GM23338 (cell line): ENCODE data around the gene GCK. TPM values are rescaled to one million over a fixed set of nuclear protein-coding genes. Genes with fewer than 3 reads are reported as not detected.
A peak's percentile ranks its signal among the peaks of the same experiment; 100 is the strongest.

Source experiments
- ATAC-seq: fragments of 200-7000 bp; cut with Tn5 transposase; 3 replicates; pipeline ENCODE4 v1.9.1; 2020
- DNase-seq: peaks from one replicate; pipeline ENCODE4 v3.0.0-alpha.2; 2015; ENCODE audit warnings: low spot score
- H2AFZ ChIP-seq: fragments of 200-600 bp; sonication (generic); 2 replicates; pipeline ENCODE4 v1.8.0; 2016; ENCODE audit warnings: antibody characterized with exemption, mild to moderate bottlenecking, moderate library complexity
- H3F3A ChIP-seq: fragments of 200-600 bp; sonication (generic); replicated peaks from 2 replicates; pipeline ENCODE4 v1.8.0; 2017; ENCODE audit warnings: antibody characterized with exemption, mixed run types, low read depth
- H3K27ac ChIP-seq: fragments of 200-600 bp; sonication (generic); 2 replicates; pipeline ENCODE4 v1.6.1; 2016; ENCODE audit warnings: low read depth
- H3K27me3 ChIP-seq: fragments of 200-600 bp; sonication (generic); 2 replicates; pipeline ENCODE4 v1.8.0; 2016; ENCODE audit warnings: mild to moderate bottlenecking, mixed run types, moderate library complexity; ENCODE audit not compliant: insufficient read depth
- H3K36me3 ChIP-seq: fragments of 200-600 bp; sonication (generic); 2 replicates; pipeline ENCODE4 v1.8.0; 2016; ENCODE audit warnings: mild to moderate bottlenecking; ENCODE audit not compliant: insufficient read depth
- H3K4me1 ChIP-seq: fragments of 200-600 bp; sonication (generic); 2 replicates; pipeline ENCODE4 v1.8.0; 2016; ENCODE audit warnings: mild to moderate bottlenecking, moderate library complexity; ENCODE audit not compliant: insufficient read depth
- H3K4me2 ChIP-seq: fragments of 200-600 bp; sonication (generic); 2 replicates; pipeline ENCODE4 v1.7.1; 2017; ENCODE audit warnings: mixed run types
- H3K4me3 ChIP-seq: fragments of 200-600 bp; sonication (generic); 2 replicates; pipeline ENCODE4 v1.6.1; 2016; ENCODE audit warnings: mixed run types
- H3K79me2 ChIP-seq: fragments of 200-600 bp; sonication (generic); replicated peaks from 2 replicates; pipeline ENCODE4 v1.8.0; 2017; ENCODE audit warnings: mild to moderate bottlenecking; ENCODE audit not compliant: insufficient read depth
- H3K9me2 ChIP-seq: fragments of 200-600 bp; sonication (generic); 2 replicates; pipeline ENCODE4 v1.8.0; 2017; ENCODE audit not compliant: insufficient read depth
- H4K20me1 ChIP-seq: fragments of 200-600 bp; sonication (generic); replicated peaks from 2 replicates; pipeline ENCODE4 v1.8.0; 2017; ENCODE audit warnings: mild to moderate bottlenecking; ENCODE audit not compliant: insufficient read depth
- H3K27ac Mint-ChIP-seq: 2 replicates; pipeline ENCODE4 v1.8.0; 2020; ENCODE audit warnings: inconsistent platforms, mild to moderate bottlenecking, moderate library complexity, mixed read lengths
- H3K27me3 Mint-ChIP-seq: 3 replicates; pipeline ENCODE4 v1.8.0; 2022; ENCODE audit warnings: low read depth, mild to moderate bottlenecking, moderate library complexity, mixed read lengths, inconsistent platforms; ENCODE audit not compliant: insufficient read depth, poor library complexity
- H3K36me3 Mint-ChIP-seq: 3 replicates; pipeline ENCODE4 v1.8.0; 2021; ENCODE audit warnings: low read depth, mild to moderate bottlenecking, inconsistent platforms, moderate library complexity, mixed read lengths
- H3K4me1 Mint-ChIP-seq: 3 replicates; pipeline ENCODE4 v1.8.0; 2020; ENCODE audit warnings: mild to moderate bottlenecking, inconsistent platforms, mixed read lengths
- H3K4me3 Mint-ChIP-seq: 3 replicates; pipeline ENCODE4 v1.8.0; 2021; ENCODE audit warnings: moderate library complexity, mild to moderate bottlenecking, inconsistent platforms, mixed read lengths
- H3K9me3 Mint-ChIP-seq: 3 replicates; pipeline ENCODE4 v1.8.0; 2020; ENCODE audit warnings: moderate library complexity, mild to moderate bottlenecking, inconsistent platforms, mixed read lengths
- CREB1 ChIP-seq: fragments of 250-450 bp; sonication (Bioruptor Pico); IDR thresholded peaks from 2 replicates; pipeline ENCODE4 v1.5.0; 2020; ENCODE audit warnings: low read depth, mild to moderate bottlenecking, moderate library complexity
- EZH2 ChIP-seq: fragments of 200-600 bp; sonication (generic); IDR thresholded peaks from one replicate; pipeline ENCODE4 v1.8.0; 2017; ENCODE audit warnings: antibody characterized with exemption, mild to moderate bottlenecking, low read depth; ENCODE audit not compliant: unreplicated experiment
- EZH2phosphoT487 ChIP-seq: fragments of 200-600 bp; sonication (generic); IDR thresholded peaks from one replicate; pipeline ENCODE4 v1.8.1; 2018; ENCODE audit warnings: antibody characterized with exemption; ENCODE audit not compliant: unreplicated experiment
- JUNB ChIP-seq: IDR thresholded peaks from one replicate; pipeline ENCODE4 v1.6.1; 2016; ENCODE audit warnings: antibody characterized with exemption; ENCODE audit not compliant: unreplicated experiment
- NANOG ChIP-seq: IDR thresholded peaks from 2 replicates; pipeline ENCODE4 v1.6.1; 2016; ENCODE audit warnings: antibody characterized with exemption, borderline replicate concordance
- POLR2AphosphoS5 ChIP-seq: IDR thresholded peaks from 2 replicates; pipeline ENCODE4 v1.6.1; 2016; ENCODE audit warnings: antibody characterized with exemption, low read depth
- STAT1 ChIP-seq: IDR thresholded peaks from one replicate; pipeline ENCODE4 v1.6.1; 2016; ENCODE audit warnings: antibody characterized with exemption; ENCODE audit not compliant: unreplicated experiment
- ZNF114 ChIP-seq: fragments of 250-450 bp; sonication (Bioruptor Pico); IDR thresholded peaks from 2 replicates; pipeline ENCODE4 v1.5.0; 2020; ENCODE audit warnings: mild to moderate bottlenecking, moderate library complexity
- ZNF331 ChIP-seq: fragments of 250-450 bp; sonication (Bioruptor Pico); IDR thresholded peaks from 2 replicates; pipeline ENCODE4 v1.5.0; 2020; ENCODE audit warnings: low read depth, mild to moderate bottlenecking, moderate library complexity
- polyA plus RNA-seq: library from polyadenylated mRNA; unstranded; fragments of >200 nt; fragmentation: Nextera tagmentation; extraction: Ambion mirVana; gene quantifications from 2 replicates; pipeline ENCODE4 v1.2.1, GENCODE V29; 2016
- total RNA-seq: library from RNA; depleted of rRNA; stranded (reverse); fragments of >200 nt; shearing (Covaris generic); gene quantifications from 2 replicates; pipeline ENCODE4 v1.2.3, GENCODE V29; 2014
- TF ChIP-seq, protein P1 (sequence below): IDR thresholded peaks from 2 replicates; pipeline ENCODE4 v1.6.1; 2016; ENCODE audit warnings: antibody characterized with exemption
- TF ChIP-seq, protein P2 (sequence below), 2 experiments: fragments of 200-600 bp in 1 of 2; sonication (generic) in 1 of 2; conservative IDR thresholded peaks; 2 replicates each; pipeline versions ENCODE4 v1.5.1 to v1.6.1; 2016 to 2017; ENCODE audit warnings: antibody characterized with exemption in 2 of 2, low read depth in 2 of 2, mild to moderate bottlenecking in 2 of 2, moderate library complexity in 1 of 2
- TF ChIP-seq, protein P3 (sequence below): IDR thresholded peaks from one replicate; pipeline ENCODE4 v1.6.1; 2018; ENCODE audit warnings: antibody characterized with exemption; ENCODE audit not compliant: unreplicated experiment
- TF ChIP-seq, protein P4 (sequence below): fragments of 250-450 bp; sonication (Bioruptor Pico); IDR thresholded peaks from 2 replicates; pipeline ENCODE4 v1.5.0; 2020; ENCODE audit warnings: mild to moderate bottlenecking, moderate library complexity

Gene GCK
- total and polyA plus RNA-seq, 2 experiments from 2014 or later = 6.1 to 7.3 TPM

DNA sequence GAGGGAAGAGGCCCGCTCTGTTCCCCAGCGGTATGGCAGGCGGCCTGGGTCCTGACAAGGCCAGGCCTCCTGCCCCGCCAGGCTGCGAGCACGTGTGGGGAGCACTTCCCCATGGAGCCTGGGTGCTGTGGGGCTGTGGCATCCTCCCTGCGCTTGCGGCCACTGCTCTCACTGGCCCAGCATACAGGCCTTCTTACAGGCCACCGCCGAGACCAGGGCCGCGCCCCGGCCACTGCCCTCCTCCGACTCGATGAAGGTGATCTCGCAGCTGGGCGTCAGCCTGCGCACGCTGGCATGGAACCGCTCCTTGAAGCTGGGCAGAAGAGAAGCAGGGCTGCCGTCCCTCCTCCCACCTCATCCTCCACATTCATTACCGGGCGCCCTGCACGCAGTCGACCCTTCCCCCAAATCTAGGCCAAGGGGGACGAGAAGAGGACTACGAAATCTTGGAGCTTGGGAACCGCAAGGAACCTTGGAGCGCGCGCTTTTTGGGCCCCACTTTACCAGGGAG lies 44.2 kb downstream of the GCK start:
- Mint-ChIP-seq H3K36me3 (no peaks in the 10 kb centered on the region), H3K9me3 (no peaks in the 10 kb centered on the region), H3K4me3 (peak overlapping the region; percentile 77), H3K27me3 (peaks cover 34% of the 10 kb centered on the region), H3K27ac (no peak overlapping the region), H3K4me1 (peaks cover 21% of the 10 kb centered on the region)
- no peaks in the 10 kb centered on the region for H4K20me1 ChIP-seq
- H3K9me2 ChIP-seq = no peaks in the 10 kb centered on the region
- ATAC-seq (peak; percentile 5), DNase-seq (no peak)
- H3K4me3 ChIP-seq = peak overlapping the region; percentile 61
- H3F3A ChIP-seq = no peaks in the 10 kb centered on the region
- H3K79me2 ChIP-seq = no peaks in the 10 kb centered on the region
- TF ChIP-seq POLR2AphosphoS5 (no peak), EZH2phosphoT487 (no peak), CREB1 (CRISPR knock-in tag) (no peak), ZNF331 (CRISPR knock-in tag) (no peak), STAT1 (no peak), NANOG (no peak), ZNF114 (CRISPR knock-in tag) (no peak), EZH2 (no peak), JUNB (no peak)
- TF ChIP-seq, protein P1, sequence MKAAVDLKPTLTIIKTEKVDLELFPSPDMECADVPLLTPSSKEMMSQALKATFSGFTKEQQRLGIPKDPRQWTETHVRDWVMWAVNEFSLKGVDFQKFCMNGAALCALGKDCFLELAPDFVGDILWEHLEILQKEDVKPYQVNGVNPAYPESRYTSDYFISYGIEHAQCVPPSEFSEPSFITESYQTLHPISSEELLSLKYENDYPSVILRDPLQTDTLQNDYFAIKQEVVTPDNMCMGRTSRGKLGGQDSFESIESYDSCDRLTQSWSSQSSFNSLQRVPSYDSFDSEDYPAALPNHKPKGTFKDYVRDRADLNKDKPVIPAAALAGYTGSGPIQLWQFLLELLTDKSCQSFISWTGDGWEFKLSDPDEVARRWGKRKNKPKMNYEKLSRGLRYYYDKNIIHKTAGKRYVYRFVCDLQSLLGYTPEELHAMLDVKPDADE = no peak
- TF ChIP-seq, protein P2, sequence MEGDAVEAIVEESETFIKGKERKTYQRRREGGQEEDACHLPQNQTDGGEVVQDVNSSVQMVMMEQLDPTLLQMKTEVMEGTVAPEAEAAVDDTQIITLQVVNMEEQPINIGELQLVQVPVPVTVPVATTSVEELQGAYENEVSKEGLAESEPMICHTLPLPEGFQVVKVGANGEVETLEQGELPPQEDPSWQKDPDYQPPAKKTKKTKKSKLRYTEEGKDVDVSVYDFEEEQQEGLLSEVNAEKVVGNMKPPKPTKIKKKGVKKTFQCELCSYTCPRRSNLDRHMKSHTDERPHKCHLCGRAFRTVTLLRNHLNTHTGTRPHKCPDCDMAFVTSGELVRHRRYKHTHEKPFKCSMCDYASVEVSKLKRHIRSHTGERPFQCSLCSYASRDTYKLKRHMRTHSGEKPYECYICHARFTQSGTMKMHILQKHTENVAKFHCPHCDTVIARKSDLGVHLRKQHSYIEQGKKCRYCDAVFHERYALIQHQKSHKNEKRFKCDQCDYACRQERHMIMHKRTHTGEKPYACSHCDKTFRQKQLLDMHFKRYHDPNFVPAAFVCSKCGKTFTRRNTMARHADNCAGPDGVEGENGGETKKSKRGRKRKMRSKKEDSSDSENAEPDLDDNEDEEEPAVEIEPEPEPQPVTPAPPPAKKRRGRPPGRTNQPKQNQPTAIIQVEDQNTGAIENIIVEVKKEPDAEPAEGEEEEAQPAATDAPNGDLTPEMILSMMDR (conservative IDR thresholded peaks at IDR 0.05; ENCODE audit: low read depth in 2 of 2) = no peak
- TF ChIP-seq, protein P3, sequence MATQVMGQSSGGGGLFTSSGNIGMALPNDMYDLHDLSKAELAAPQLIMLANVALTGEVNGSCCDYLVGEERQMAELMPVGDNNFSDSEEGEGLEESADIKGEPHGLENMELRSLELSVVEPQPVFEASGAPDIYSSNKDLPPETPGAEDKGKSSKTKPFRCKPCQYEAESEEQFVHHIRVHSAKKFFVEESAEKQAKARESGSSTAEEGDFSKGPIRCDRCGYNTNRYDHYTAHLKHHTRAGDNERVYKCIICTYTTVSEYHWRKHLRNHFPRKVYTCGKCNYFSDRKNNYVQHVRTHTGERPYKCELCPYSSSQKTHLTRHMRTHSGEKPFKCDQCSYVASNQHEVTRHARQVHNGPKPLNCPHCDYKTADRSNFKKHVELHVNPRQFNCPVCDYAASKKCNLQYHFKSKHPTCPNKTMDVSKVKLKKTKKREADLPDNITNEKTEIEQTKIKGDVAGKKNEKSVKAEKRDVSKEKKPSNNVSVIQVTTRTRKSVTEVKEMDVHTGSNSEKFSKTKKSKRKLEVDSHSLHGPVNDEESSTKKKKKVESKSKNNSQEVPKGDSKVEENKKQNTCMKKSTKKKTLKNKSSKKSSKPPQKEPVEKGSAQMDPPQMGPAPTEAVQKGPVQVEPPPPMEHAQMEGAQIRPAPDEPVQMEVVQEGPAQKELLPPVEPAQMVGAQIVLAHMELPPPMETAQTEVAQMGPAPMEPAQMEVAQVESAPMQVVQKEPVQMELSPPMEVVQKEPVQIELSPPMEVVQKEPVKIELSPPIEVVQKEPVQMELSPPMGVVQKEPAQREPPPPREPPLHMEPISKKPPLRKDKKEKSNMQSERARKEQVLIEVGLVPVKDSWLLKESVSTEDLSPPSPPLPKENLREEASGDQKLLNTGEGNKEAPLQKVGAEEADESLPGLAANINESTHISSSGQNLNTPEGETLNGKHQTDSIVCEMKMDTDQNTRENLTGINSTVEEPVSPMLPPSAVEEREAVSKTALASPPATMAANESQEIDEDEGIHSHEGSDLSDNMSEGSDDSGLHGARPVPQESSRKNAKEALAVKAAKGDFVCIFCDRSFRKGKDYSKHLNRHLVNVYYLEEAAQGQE = no peak
- TF ChIP-seq, protein P4, sequence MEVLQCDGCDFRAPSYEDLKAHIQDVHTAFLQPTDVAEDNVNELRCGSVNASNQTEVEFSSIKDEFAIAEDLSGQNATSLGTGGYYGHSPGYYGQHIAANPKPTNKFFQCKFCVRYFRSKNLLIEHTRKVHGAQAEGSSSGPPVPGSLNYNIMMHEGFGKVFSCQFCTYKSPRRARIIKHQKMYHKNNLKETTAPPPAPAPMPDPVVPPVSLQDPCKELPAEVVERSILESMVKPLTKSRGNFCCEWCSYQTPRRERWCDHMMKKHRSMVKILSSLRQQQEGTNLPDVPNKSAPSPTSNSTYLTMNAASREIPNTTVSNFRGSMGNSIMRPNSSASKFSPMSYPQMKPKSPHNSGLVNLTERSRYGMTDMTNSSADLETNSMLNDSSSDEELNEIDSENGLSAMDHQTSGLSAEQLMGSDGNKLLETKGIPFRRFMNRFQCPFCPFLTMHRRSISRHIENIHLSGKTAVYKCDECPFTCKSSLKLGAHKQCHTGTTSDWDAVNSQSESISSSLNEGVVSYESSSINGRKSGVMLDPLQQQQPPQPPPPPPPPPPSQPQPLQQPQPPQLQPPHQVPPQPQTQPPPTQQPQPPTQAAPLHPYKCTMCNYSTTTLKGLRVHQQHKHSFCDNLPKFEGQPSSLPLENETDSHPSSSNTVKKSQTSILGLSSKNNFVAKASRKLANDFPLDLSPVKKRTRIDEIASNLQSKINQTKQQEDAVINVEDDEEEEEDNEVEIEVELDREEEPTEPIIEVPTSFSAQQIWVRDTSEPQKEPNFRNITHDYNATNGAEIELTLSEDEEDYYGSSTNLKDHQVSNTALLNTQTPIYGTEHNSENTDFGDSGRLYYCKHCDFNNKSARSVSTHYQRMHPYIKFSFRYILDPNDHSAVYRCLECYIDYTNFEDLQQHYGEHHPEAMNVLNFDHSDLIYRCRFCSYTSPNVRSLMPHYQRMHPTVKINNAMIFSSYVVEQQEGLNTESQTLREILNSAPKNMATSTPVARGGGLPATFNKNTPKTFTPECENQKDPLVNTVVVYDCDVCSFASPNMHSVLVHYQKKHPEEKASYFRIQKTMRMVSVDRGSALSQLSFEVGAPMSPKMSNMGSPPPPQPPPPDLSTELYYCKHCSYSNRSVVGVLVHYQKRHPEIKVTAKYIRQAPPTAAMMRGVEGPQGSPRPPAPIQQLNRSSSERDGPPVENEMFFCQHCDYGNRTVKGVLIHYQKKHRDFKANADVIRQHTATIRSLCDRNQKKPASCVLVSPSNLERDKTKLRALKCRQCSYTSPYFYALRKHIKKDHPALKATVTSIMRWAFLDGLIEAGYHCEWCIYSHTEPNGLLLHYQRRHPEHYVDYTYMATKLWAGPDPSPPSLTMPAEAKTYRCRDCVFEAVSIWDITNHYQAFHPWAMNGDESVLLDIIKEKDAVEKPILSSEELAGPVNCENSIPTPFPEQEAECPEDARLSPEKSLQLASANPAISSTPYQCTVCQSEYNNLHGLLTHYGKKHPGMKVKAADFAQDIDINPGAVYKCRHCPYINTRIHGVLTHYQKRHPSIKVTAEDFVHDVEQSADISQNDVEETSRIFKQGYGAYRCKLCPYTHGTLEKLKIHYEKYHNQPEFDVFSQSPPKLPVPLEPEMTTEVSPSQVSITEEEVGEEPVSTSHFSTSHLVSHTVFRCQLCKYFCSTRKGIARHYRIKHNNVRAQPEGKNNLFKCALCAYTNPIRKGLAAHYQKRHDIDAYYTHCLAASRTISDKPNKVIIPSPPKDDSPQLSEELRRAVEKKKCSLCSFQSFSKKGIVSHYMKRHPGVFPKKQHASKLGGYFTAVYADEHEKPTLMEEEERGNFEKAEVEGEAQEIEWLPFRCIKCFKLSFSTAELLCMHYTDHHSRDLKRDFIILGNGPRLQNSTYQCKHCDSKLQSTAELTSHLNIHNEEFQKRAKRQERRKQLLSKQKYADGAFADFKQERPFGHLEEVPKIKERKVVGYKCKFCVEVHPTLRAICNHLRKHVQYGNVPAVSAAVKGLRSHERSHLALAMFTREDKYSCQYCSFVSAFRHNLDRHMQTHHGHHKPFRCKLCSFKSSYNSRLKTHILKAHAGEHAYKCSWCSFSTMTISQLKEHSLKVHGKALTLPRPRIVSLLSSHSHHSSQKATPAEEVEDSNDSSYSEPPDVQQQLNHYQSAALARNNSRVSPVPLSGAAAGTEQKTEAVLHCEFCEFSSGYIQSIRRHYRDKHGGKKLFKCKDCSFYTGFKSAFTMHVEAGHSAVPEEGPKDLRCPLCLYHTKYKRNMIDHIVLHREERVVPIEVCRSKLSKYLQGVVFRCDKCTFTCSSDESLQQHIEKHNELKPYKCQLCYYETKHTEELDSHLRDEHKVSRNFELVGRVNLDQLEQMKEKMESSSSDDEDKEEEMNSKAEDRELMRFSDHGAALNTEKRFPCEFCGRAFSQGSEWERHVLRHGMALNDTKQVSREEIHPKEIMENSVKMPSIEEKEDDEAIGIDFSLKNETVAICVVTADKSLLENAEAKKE (CRISPR knock-in tag) = no peak
- peaks cover 30% of the 10 kb centered on the region for H3K27me3 ChIP-seq
- peak overlapping the region; percentile 98 for H2AFZ ChIP-seq
- H3K27ac ChIP-seq = no peak overlapping the region
- no peaks in the 10 kb centered on the region for H3K36me3 ChIP-seq
- H3K4me1 ChIP-seq = peaks cover 8% of the 10 kb centered on the region
- peak overlapping the region; percentile 88 for H3K4me2 ChIP-seq
